Mesenchymal stem cell (in vitro differentiated cells and primary cell): ENCODE data around the gene CFAP161. TPM values are rescaled to one million over a fixed set of nuclear protein-coding genes. Genes with fewer than 3 reads are reported as not detected.

Experiments used
- DNase-seq: peaks from one replicate; pipeline ENCODE4 v3.0.0-alpha.2; 2013
- H2AFZ ChIP-seq: one replicate; pipeline ENCODE4 v1.6.1; 2013; ENCODE audit warnings: low read depth, mild to moderate bottlenecking, control low read depth, inconsistent platforms, low read length, moderate library complexity
- H2AK5ac ChIP-seq: 2 replicates; pipeline ENCODE4 v1.6.1; 2013; ENCODE audit warnings: low read length, moderate library complexity, mild to moderate bottlenecking, inconsistent platforms; ENCODE audit not compliant: severe bottlenecking
- H2BK120ac ChIP-seq: one replicate; pipeline ENCODE4 v1.6.1; 2013; ENCODE audit warnings: low read depth, mild to moderate bottlenecking, inconsistent platforms, low read length, moderate library complexity
- H2BK12ac ChIP-seq, 2 experiments: one replicate each; pipeline ENCODE4 v1.6.1; 2013; ENCODE audit warnings: inconsistent platforms in 2 of 2, low read length in 2 of 2, mild to moderate bottlenecking in 2 of 2, moderate library complexity in 2 of 2, control low read depth in 1 of 2
- H2BK15ac ChIP-seq: one replicate; pipeline ENCODE4 v1.6.1; 2013; ENCODE audit warnings: mild to moderate bottlenecking, low read depth, inconsistent platforms; ENCODE audit not compliant: poor library complexity, severe bottlenecking
- H2BK5ac ChIP-seq: 2 replicates; pipeline ENCODE4 v1.6.1; 2013; ENCODE audit warnings: low read depth, mild to moderate bottlenecking, low read length, control low read depth, inconsistent platforms; ENCODE audit not compliant: poor library complexity, severe bottlenecking
- H3K14ac ChIP-seq, 2 experiments: one replicate each; pipeline ENCODE4 v1.6.1; 2013; ENCODE audit warnings: inconsistent platforms in 2 of 2, low read length in 2 of 2, control low read depth in 1 of 2, mild to moderate bottlenecking in 1 of 2, moderate library complexity in 1 of 2
- H3K18ac ChIP-seq, 2 experiments: one replicate each; pipeline ENCODE4 v1.6.1; 2013; ENCODE audit warnings: inconsistent platforms in 2 of 2, low read length in 2 of 2, control low read depth in 1 of 2, low read depth in 1 of 2, mild to moderate bottlenecking in 1 of 2
- H3K23ac ChIP-seq, 2 experiments: one replicate each; pipeline ENCODE4 v1.6.1; 2013; ENCODE audit warnings: inconsistent platforms in 2 of 2, low read length in 2 of 2, mild to moderate bottlenecking in 2 of 2, moderate library complexity in 2 of 2, control low read depth in 1 of 2
- H3K27ac ChIP-seq: 2 replicates; pipeline ENCODE4 v1.5.1; 2013; ENCODE audit warnings: mild to moderate bottlenecking, moderate library complexity, low read length, control low read depth, inconsistent platforms; ENCODE audit not compliant: poor library complexity, severe bottlenecking
- H3K27me3 ChIP-seq, 2 experiments: 2 replicates each; pipeline versions ENCODE4 v1.6.1 to v1.7.0; 2013; ENCODE audit warnings: low read length in 2 of 2, mild to moderate bottlenecking in 2 of 2, moderate library complexity in 2 of 2, control low read depth in 1 of 2, inconsistent platforms in 1 of 2; ENCODE audit not compliant: control insufficient read depth in 1 of 2, insufficient read depth in 1 of 2
- H3K36me3 ChIP-seq, 2 experiments: 2 replicates each; pipeline versions ENCODE4 v1.6.1 to v1.7.0; 2013; ENCODE audit warnings: low read length in 2 of 2, control low read depth in 1 of 2, inconsistent platforms in 1 of 2, low read depth in 1 of 2, mild to moderate bottlenecking in 1 of 2; ENCODE audit not compliant: insufficient read depth in 2 of 2, control insufficient read depth in 1 of 2
- H3K4ac ChIP-seq, 2 experiments: one replicate each; pipeline ENCODE4 v1.6.1; 2013; ENCODE audit warnings: inconsistent platforms in 2 of 2, low read length in 2 of 2, mild to moderate bottlenecking in 2 of 2, moderate library complexity in 2 of 2, control low read depth in 1 of 2, low read depth in 1 of 2
- H3K4me1 ChIP-seq: 2 replicates; pipeline ENCODE4 v1.6.1; 2013; ENCODE audit warnings: low read depth, low read length, control low read depth; ENCODE audit not compliant: control insufficient read depth, insufficient read depth
- H3K4me2 ChIP-seq: 2 replicates; pipeline ENCODE4 v1.6.1; 2013; ENCODE audit warnings: low read length, mild to moderate bottlenecking, inconsistent platforms; ENCODE audit not compliant: poor library complexity, severe bottlenecking
- H3K4me3 ChIP-seq, 2 experiments: 2 replicates each; pipeline versions ENCODE4 v1.5.1 to v1.7.0; 2013; ENCODE audit warnings: low read length in 2 of 2, mild to moderate bottlenecking in 2 of 2, control low read depth in 1 of 2, low read depth in 1 of 2; ENCODE audit not compliant: insufficient read depth in 1 of 2
- H3K79me1 ChIP-seq: replicated peaks from 2 replicates; pipeline ENCODE4 v1.6.1; 2013; ENCODE audit warnings: mild to moderate bottlenecking, control low read depth, low read length, inconsistent platforms; ENCODE audit not compliant: poor library complexity, severe bottlenecking
- H3K9ac ChIP-seq: 2 replicates; pipeline ENCODE4 v1.7.0; 2013; ENCODE audit warnings: mild to moderate bottlenecking, low read length, moderate library complexity
- H3K9me3 ChIP-seq: 2 replicates; pipeline ENCODE4 v1.7.0; 2013; ENCODE audit warnings: mild to moderate bottlenecking, low read length; ENCODE audit not compliant: control insufficient read depth
- H4K8ac ChIP-seq: one replicate; pipeline ENCODE4 v1.6.1; 2013; ENCODE audit warnings: inconsistent platforms, mild to moderate bottlenecking, low read length, moderate library complexity
- H4K91ac ChIP-seq: one replicate; pipeline ENCODE4 v1.6.1; 2013; ENCODE audit warnings: mild to moderate bottlenecking, low read length, inconsistent platforms
- WGBS: methylation state at CpG from one replicate; pipeline ENCODE4 v1.1.7; 2013; ENCODE audit warnings: mixed read lengths; 5-methylcytosine and 5-hydroxymethylcytosine counted together
- polyA plus RNA-seq, 2 experiments: library from polyadenylated mRNA; stranded (reverse); fragments of 200-250 nt; gene quantifications; one replicate each; pipeline ENCODE4 v1.2.3, GENCODE V29; 2013

Gene CFAP161, protein sequence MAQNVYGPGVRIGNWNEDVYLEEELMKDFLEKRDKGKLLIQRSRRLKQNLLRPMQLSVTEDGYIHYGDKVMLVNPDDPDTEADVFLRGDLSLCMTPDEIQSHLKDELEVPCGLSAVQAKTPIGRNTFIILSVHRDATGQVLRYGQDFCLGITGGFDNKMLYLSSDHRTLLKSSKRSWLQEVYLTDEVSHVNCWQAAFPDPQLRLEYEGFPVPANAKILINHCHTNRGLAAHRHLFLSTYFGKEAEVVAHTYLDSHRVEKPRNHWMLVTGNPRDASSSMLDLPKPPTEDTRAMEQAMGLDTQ
- not detected for polyA plus RNA-seq (2013, experiment 1 of 2)
- not detected for polyA plus RNA-seq (2013, experiment 2 of 2)

DNA sequence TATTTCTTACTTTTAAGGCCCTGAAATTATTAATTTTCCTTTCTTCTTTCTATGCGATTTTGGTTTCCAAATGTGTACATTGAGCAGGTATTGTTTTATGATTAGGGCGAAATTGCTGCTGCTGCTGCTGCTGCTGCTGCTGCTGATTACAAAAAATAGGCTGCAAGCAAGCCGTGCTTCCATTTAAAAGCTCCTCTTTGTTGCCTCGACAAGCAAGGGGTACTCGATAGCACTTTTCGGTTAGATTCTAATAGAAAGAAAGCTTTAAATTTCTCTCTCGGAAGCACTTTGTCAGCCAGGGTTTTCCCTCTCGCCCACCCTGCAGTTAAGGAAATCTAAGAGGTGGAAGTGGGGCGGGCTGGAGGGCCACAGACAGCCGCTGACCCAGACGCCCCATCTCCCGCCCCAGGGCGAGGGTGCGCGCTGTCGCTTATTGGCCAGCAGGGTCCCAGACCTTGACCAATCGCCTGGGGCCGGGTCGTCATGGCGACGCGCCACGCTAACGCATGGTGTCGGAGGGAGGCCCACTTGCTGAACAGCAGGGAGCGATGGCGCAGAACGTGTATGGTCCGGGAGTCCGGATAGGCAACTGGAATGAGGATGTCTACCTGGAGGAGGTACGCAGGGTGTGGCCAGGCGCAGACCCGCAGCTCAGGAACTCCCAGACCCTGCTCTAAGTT, at the start of gene CFAP161:
CFAP161 (plus strand) TSS at position 489 of the 680 bp plus-strand sequence; CDS start at position 549, 60 bp downstream.
- H3K4ac ChIP-seq = no peak within 1 kb of the TSS
- H2BK120ac ChIP-seq = no peak within 1 kb of the TSS
- H3K36me3 ChIP-seq = no peaks in the 10 kb centered on the region
- WGBS = under 1% methylated on average over 32 of the region's 33 CpGs
- H3K4me3 ChIP-seq = peak within 1 kb of the TSS in 1 of 2 experiments; percentile 77
- peak; percentile 59 for DNase-seq
- H3K18ac ChIP-seq = no peak within 1 kb of the TSS
- no peak within 1 kb of the TSS for H2BK12ac ChIP-seq
- H2AK5ac ChIP-seq = no peak within 1 kb of the TSS
- H3K79me1 ChIP-seq = no peaks in the 10 kb centered on the region
- no peak within 1 kb of the TSS for H3K14ac ChIP-seq
- no peak within 1 kb of the TSS for H2BK15ac ChIP-seq
- H4K8ac ChIP-seq = no peak within 1 kb of the TSS
- no peak within 1 kb of the TSS for H2BK5ac ChIP-seq
- no peak within 1 kb of the TSS for H3K27ac ChIP-seq
- peaks cover 4% of the 10 kb centered on the region for H3K4me1 ChIP-seq
- H2AFZ ChIP-seq = no peak within 1 kb of the TSS
- no peak within 1 kb of the TSS for H4K91ac ChIP-seq
- peaks cover 4 to 23% of the 10 kb centered on the region in 2 experiments for H3K27me3 ChIP-seq
- peak within 1 kb of the TSS; percentile 63 for H3K9ac ChIP-seq
- peak within 1 kb of the TSS; percentile 9 for H3K4me2 ChIP-seq
- no peaks in the 10 kb centered on the region for H3K9me3 ChIP-seq
- H3K23ac ChIP-seq = no peak within 1 kb of the TSS

DNA sequence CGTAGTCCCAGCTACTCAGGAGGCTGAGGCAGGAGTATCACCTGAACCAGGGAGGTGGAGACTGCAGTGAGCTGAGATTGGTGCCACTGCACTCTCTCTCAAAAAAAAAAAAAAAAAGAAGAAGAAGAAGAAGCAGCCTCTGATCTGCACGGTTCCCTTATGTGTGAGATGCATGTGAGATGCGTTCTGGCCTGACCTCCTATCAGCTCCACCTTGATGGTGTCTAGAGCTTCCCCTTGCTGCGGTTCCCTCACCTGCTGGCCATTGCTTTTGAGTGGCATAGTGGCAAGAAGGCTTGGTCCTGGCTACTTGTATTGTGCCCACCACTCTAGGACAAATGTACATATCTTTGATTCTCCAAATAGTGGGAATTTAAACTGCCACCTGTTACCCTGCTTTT, 49.4 kb upstream of the CFAP161 start:
- Histone ChIP-seq H2BK12ac (no peak overlapping the region), H2BK120ac (no peak overlapping the region), H2AFZ (no peak overlapping the region), H3K4me1 (no peaks in the 10 kb centered on the region), H3K36me3 (no peaks in the 10 kb centered on the region), H4K8ac (no peak overlapping the region), H3K9ac (no peak overlapping the region), H3K23ac (no peak overlapping the region), H2BK15ac (no peak overlapping the region), H3K14ac (no peak overlapping the region), H2AK5ac (no peak overlapping the region), H3K4me3 (no peak overlapping the region), H3K9me3 (no peaks in the 10 kb centered on the region), H3K18ac (no peak overlapping the region), H4K91ac (no peak overlapping the region), H3K27ac (no peak overlapping the region), H3K27me3 (peaks cover 0 to 7% of the 10 kb centered on the region in 2 experiments), H3K4ac (no peak overlapping the region), H3K79me1 (no peaks in the 10 kb centered on the region), H3K4me2 (no peak overlapping the region), H2BK5ac (no peak overlapping the region)
- no peak for DNase-seq
- 84% methylated on average over 3 of the region's 4 CpGs for WGBS

DNA sequence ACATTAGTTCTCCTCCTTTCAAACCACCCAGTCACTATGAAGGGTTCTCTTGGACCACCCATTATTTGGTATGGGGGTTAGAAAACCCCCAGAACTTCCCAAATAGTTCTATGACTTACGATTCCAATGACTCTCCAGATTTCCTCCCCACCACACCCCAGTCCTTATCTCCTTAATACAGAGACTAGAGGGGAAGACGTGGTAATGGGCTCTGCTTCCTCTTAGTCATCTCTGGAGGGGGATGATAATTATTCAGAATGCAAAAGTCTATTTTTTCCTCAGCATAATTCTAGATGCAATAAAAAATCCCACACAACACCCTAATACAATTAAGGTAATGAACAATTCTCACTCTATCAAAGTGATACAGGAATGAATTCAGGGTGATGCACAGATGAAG, 48.9 kb upstream of the CFAP161 start:
- no peak for DNase-seq
- no peak overlapping the region for H3K18ac ChIP-seq
- H2BK5ac ChIP-seq = no peak overlapping the region
- no peak overlapping the region for H3K4me3 ChIP-seq
- H3K23ac ChIP-seq = no peak overlapping the region
- no peaks in the 10 kb centered on the region for H3K9me3 ChIP-seq
- WGBS = no CpG with 5 or more reads among the region's 2 CpGs
- H3K27me3 ChIP-seq = peaks cover 0 to 7% of the 10 kb centered on the region in 2 experiments
- H2BK15ac ChIP-seq = no peak overlapping the region
- no peak overlapping the region for H3K27ac ChIP-seq
- H3K4me2 ChIP-seq = no peak overlapping the region
- H2AK5ac ChIP-seq = no peak overlapping the region
- H3K36me3 ChIP-seq = no peaks in the 10 kb centered on the region
- no peak overlapping the region for H3K4ac ChIP-seq
- no peak overlapping the region for H2AFZ ChIP-seq
- H4K91ac ChIP-seq = no peak overlapping the region
- no peak overlapping the region for H2BK120ac ChIP-seq
- no peaks in the 10 kb centered on the region for H3K79me1 ChIP-seq
- no peak overlapping the region for H2BK12ac ChIP-seq
- no peak overlapping the region for H3K9ac ChIP-seq
- no peaks in the 10 kb centered on the region for H3K4me1 ChIP-seq
- no peak overlapping the region for H4K8ac ChIP-seq
- no peak overlapping the region for H3K14ac ChIP-seq

DNA sequence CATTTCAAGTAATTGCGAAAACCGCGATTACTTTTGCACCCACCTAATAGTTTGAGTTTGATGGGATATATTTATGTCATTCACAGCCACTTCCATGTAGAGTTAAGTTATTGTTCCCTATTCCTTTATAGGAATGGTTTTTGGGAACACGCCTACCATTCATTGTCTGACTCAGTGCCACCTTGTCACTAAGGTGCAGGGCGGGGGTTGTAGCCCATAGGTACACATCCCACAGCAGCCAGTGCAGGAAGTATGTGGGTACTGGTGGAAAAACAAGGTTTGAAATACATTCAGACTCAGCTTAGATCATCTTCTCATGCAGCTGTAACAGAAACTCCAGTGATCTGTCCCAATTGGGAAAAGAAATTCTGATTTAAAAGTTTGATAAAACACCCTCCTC, 48.2 kb upstream of the CFAP161 start:
- no peak overlapping the region for H3K23ac ChIP-seq
- no peaks in the 10 kb centered on the region for H3K9me3 ChIP-seq
- no peak overlapping the region for H2AK5ac ChIP-seq
- no peak overlapping the region for H3K4me2 ChIP-seq
- no peak overlapping the region for H2BK120ac ChIP-seq
- no peak overlapping the region for H3K14ac ChIP-seq
- H3K27me3 ChIP-seq = peaks cover 0 to 7% of the 10 kb centered on the region in 2 experiments
- H3K4me1 ChIP-seq = no peaks in the 10 kb centered on the region
- H2AFZ ChIP-seq = no peak overlapping the region
- no peak overlapping the region for H2BK12ac ChIP-seq
- H2BK15ac ChIP-seq = no peak overlapping the region
- no peaks in the 10 kb centered on the region for H3K79me1 ChIP-seq
- no peak overlapping the region for H3K4ac ChIP-seq
- H3K9ac ChIP-seq = no peak overlapping the region
- no peaks in the 10 kb centered on the region for H3K36me3 ChIP-seq
- DNase-seq = no peak
- no peak overlapping the region for H4K8ac ChIP-seq
- H3K27ac ChIP-seq = no peak overlapping the region
- no peak overlapping the region for H2BK5ac ChIP-seq
- H3K18ac ChIP-seq = no peak overlapping the region
- H3K4me3 ChIP-seq = no peak overlapping the region
- WGBS = 86% methylated on average over 2 of the region's 5 CpGs
- H4K91ac ChIP-seq = no peak overlapping the region
